ENCODE results near the gene SMARCE1.

DNA sequence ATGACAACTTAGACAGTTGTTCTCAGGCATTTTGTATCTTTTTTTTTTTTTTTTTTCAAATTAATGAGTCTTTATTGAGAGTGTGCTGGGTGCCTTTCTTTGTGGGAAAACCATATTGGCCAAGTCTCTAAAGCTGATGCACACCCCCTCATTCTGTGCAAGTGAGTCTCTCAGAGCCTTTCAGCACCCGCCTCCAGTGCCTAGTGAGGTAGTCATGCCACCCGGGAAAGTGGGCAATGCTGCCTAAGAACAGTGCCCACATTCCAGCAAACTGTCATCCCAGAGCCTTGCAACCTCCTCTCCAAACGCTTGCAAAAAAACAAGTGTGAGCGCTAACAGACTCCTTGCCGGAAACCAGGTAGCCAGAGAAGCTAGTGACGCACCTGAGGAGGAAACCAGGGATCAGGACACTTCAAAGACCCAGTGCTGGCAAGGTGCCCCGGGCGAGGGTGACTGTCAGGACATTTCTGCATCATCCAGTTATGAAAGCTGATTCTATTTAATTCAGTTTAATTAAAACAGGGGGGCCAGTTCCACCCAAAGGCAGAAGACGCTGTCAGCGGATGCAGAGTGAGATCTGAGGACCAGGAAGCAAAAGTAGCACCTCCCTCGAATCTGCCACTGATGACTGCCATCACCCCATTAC, 34.9 kb downstream of the SMARCE1 start:
- TF ChIP-seq, protein P1, sequence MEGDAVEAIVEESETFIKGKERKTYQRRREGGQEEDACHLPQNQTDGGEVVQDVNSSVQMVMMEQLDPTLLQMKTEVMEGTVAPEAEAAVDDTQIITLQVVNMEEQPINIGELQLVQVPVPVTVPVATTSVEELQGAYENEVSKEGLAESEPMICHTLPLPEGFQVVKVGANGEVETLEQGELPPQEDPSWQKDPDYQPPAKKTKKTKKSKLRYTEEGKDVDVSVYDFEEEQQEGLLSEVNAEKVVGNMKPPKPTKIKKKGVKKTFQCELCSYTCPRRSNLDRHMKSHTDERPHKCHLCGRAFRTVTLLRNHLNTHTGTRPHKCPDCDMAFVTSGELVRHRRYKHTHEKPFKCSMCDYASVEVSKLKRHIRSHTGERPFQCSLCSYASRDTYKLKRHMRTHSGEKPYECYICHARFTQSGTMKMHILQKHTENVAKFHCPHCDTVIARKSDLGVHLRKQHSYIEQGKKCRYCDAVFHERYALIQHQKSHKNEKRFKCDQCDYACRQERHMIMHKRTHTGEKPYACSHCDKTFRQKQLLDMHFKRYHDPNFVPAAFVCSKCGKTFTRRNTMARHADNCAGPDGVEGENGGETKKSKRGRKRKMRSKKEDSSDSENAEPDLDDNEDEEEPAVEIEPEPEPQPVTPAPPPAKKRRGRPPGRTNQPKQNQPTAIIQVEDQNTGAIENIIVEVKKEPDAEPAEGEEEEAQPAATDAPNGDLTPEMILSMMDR (IDR thresholded peaks at IDR 0.05) = no peak
- TF ChIP-seq POLR2AphosphoS5 (IDR thresholded peaks at IDR 0.05) (no peak), POLR2A (IDR thresholded peaks at IDR 0.05) (no peak), EP300 (IDR thresholded peaks at IDR 0.05) (no peak)

All from stomach (tissue), 4 donors.